Right cardiac atrium (tissue), 5 donors: Measurements from ENCODE around the gene NRGN. TPM values are rescaled to one million over a fixed set of nuclear protein-coding genes. Genes with fewer than 3 reads are reported as not detected.

Source experiments
- ATAC-seq, 2 donors: fragments of 200-7000 bp; cut with Tn5 transposase; one replicate each; pipeline versions ENCODE4 v1.8.0 to v1.9.1; 2020; ENCODE audit warnings: moderate library complexity in 2 of 2, mild to moderate bottlenecking in 1 of 2
- DNase-seq, 3 donors: peaks; one replicate each; pipeline ENCODE4 v3.0.0-alpha.2; 2020
- H3K27ac ChIP-seq: one replicate; pipeline ENCODE4 v1.5.1; 2013; ENCODE audit warnings: mild to moderate bottlenecking, low read length, control low read depth, moderate library complexity
- H3K27me3 ChIP-seq: one replicate; pipeline ENCODE4 v1.6.1; 2013; ENCODE audit not compliant: control insufficient read depth, insufficient read depth
- H3K4me1 ChIP-seq: one replicate; pipeline ENCODE4 v1.6.1; 2013; ENCODE audit warnings: low read length; ENCODE audit not compliant: control insufficient read depth, insufficient read depth
- H3K4me3 ChIP-seq: one replicate; pipeline ENCODE4 v1.5.1; 2013; ENCODE audit warnings: low read length, control low read depth
- H3K9me3 ChIP-seq: one replicate; pipeline ENCODE4 v1.6.1; 2013; ENCODE audit warnings: low read length; ENCODE audit not compliant: control insufficient read depth
- WGBS: extraction: QIAGEN DNeasy Blood & Tissue Kit; methylation state at CpG from one replicate; pipeline ENCODE4 v1.1.7; 2013; 5-methylcytosine and 5-hydroxymethylcytosine counted together
- intact Hi-C, 4 donors: fragments of 100-400 bp; cut with DNase I; formaldehyde crosslinking; loops; one replicate each; pipeline versions ENCODE4 v1.11.0 to v1.14.0; 2022 to 2023
- polyA plus RNA-seq: library from polyadenylated mRNA; stranded (reverse); fragments of 200-250 nt; gene quantifications from one replicate; pipeline ENCODE4 v1.2.3, GENCODE V29; 2013
- total RNA-seq, 4 donors: library from RNA; stranded (reverse); fragmentation: NEBNext Ultra II Directional; extraction: Animal tissue kit (Norgen Biotek cat#: 25700); gene quantifications; one replicate each; pipeline ENCODE4 v1.2.1, GENCODE V29; 2021
- donor health status: healthy with polysubstance abuse.
- donor health status: DM: no; HTN: yes; CAD: no.
- donor health status: DM: no; HTN: no; CAD: no.
- donor health status: DM: no; HTN: yes; CAD: no; lungs with severe emphysema.
- donor health status: DM: yes; HTN: yes; CAD: no.

The NRGN gene
- total and polyA plus RNA-seq, 5 donors = 5.3 to 16.0 (median 10.7) TPM

DNA sequence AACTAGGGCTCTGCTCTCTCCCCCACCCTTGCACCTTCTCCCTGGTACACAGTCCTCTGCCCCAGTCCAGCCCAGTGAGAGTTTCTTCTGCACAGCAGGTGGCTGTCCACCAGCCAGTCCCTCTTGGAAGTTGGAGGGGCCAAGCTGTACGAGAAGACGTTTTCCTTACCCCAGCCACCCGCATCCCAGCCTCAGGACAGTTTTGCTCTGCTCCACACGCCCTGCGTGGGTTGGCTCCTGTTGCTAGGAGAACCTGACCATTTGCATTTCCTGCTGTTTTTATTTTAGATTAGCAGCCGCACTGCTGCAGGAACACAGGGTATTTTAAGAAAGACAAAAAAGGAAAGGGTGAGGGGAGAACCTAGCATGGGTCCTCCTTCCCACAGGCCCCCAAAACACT, 17.6 kb upstream of the NRGN start:
- no peak for ATAC-seq
- Histone ChIP-seq H3K4me1 (peaks cover 5% of the 10 kb centered on the region), H3K27me3 (no peaks in the 10 kb centered on the region), H3K27ac (no peak overlapping the region), H3K9me3 (no peaks in the 10 kb centered on the region), H3K4me3 (no peak overlapping the region)
- intact Hi-C loops = no loop called here
- WGBS = 34% methylated on average over 6 of the region's 6 CpGs
- DNase-seq = peak in 1 of 3 donors; percentile 47

- H3K4me3 ChIP-seq = no peak overlapping the region
- no peaks in the 10 kb centered on the region for H3K9me3 ChIP-seq
- no peaks in the 10 kb centered on the region for H3K27me3 ChIP-seq
- peaks cover 5% of the 10 kb centered on the region for H3K4me1 ChIP-seq
- peak; percentile 62 to 74 for ATAC-seq
- DNase-seq = peak; percentile 42 to 78 (median 63)
- no peak overlapping the region for H3K27ac ChIP-seq
- intact Hi-C loops = no loop called here
- 29% methylated on average over 14 of the region's 14 CpGs for WGBS
These were observed 14.6 kb upstream of the NRGN start for GRCh38 chr11:124724979-124725718.

DNA sequence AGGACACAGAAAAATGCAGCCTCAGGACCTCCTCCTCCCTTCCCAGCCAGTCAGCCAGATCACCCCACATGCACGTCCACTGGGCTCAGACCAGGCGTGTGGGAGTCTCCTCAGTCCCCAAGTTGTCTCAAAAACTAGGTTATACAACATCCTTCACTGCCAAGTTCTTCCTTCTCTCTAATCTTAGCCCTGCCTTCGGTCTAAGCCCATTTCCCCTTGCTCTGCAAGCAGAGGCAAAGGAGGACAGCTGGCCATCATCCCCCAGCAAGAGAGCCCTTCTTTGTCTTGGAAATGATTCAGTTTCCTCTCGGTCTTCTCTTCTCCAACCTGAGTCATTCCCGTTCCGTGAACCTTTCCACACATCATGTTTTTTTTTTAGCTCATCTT, 14.0 kb upstream of the NRGN start:
- Histone ChIP-seq H3K4me3 (no peak overlapping the region), H3K4me1 (peaks cover 5% of the 10 kb centered on the region), H3K27ac (peak overlapping the region; percentile 43), H3K27me3 (no peaks in the 10 kb centered on the region), H3K9me3 (no peaks in the 10 kb centered on the region)
- WGBS = 12% methylated on average over 6 of the region's 6 CpGs
- ATAC-seq = peak; percentile 54 to 77
- DNase-seq = no peak
- intact Hi-C loops = no loop called here

DNA sequence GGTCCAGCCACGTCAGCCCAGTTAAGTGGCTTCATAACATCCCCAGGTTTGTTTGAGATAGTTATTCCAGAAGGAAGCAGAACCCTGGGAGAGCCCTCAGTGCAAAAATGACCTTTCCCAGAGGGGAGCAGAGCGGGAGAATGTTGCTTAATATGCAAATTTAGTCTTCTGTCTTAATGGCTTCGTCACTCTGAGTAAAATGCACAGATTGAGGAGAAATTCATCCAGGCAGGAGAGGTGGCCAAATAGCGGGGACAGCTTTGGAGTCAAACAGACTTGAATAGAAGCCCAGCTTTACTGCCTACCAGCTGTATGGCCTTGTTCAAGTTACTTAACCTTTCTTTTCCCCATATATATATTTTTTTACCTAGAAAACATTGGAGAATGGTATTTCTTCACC, 12.3 kb upstream of the NRGN start:
- H3K4me3 ChIP-seq = no peak overlapping the region
- 81% methylated on average over 4 of the region's 4 CpGs for WGBS
- intact Hi-C loops = no loop called here

DNA sequence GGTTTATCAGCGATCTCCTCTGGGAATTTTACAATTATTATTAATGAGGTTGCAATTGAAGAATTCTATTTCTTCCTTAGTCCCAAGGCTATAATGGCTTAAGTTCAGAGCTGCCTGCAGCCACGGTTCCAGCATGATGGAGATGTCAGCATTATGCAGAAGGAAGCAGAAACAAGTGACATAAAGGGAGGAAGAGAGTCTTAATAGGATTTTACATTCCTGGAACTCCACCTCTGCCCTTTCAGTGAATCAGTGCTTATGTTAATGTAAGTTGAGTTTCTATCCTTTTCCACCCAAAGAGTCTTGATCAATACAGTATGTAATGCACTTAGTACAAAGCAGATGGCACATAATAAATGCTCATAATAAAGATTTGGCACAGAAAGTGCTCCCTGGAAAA, 11.6 kb upstream of the NRGN start:
- Histone ChIP-seq H3K27me3 (no peaks in the 10 kb centered on the region), H3K4me3 (no peak overlapping the region), H3K4me1 (peaks cover 5% of the 10 kb centered on the region), H3K9me3 (no peaks in the 10 kb centered on the region), H3K27ac (no peak overlapping the region)
- WGBS = 79% methylated on average over 2 of the region's 2 CpGs
- DNase-seq = no peak
- intact Hi-C loops = no loop called here
- no peak for ATAC-seq

More for the DNA sequence above, 12.3 kb upstream of the NRGN start:
- no peak for DNase-seq
- no peak overlapping the region for H3K27ac ChIP-seq
- H3K4me1 ChIP-seq = peaks cover 5% of the 10 kb centered on the region
- H3K9me3 ChIP-seq = no peaks in the 10 kb centered on the region
- no peak for ATAC-seq
- no peaks in the 10 kb centered on the region for H3K27me3 ChIP-seq

GRCh38 chr11:124729571-124729970, 10.2 kb upstream of the NRGN start:
- peaks cover 5% of the 10 kb centered on the region for H3K4me1 ChIP-seq
- H3K9me3 ChIP-seq = no peaks in the 10 kb centered on the region
- no peaks in the 10 kb centered on the region for H3K27me3 ChIP-seq
- DNase-seq (no peak), ATAC-seq (no peak)
- intact Hi-C loops = no loop called here
- H3K27ac ChIP-seq = no peak overlapping the region
- no peak overlapping the region for H3K4me3 ChIP-seq
- 89% methylated on average over 4 of the region's 4 CpGs for WGBS

GRCh38 chr11:124732230-124732629, 7.5 kb upstream of the NRGN start:
- no peaks in the 10 kb centered on the region for H3K9me3 ChIP-seq
- intact Hi-C loops = no loop called here
- no peaks in the 10 kb centered on the region for H3K4me1 ChIP-seq
- WGBS = 80% methylated on average over 4 of the region's 4 CpGs
- peak; percentile 42 to 74 (median 67) for DNase-seq
- H3K27ac ChIP-seq = no peak overlapping the region
- no peaks in the 10 kb centered on the region for H3K27me3 ChIP-seq
- peak in 1 of 2 donors; percentile 78 for ATAC-seq
- H3K4me3 ChIP-seq = no peak overlapping the region

GRCh38 chr11:124736736-124737135, 3.0 kb upstream of the NRGN start:
- no peaks in the 10 kb centered on the region for H3K27me3 ChIP-seq
- 68% methylated on average over 3 of the region's 3 CpGs for WGBS

GRCh38 chr11:124737638-124738305, 2.0 kb upstream of the NRGN start:
- intact Hi-C loops = no loop called here
- no peak for ATAC-seq

More at GRCh38 chr11:124736736-124737135, 3.0 kb upstream of the NRGN start:
- H3K4me1 ChIP-seq = no peaks in the 10 kb centered on the region
- intact Hi-C loops = no loop called here
- H3K9me3 ChIP-seq = no peaks in the 10 kb centered on the region
- no peak overlapping the region for H3K27ac ChIP-seq
- ATAC-seq (no peak), DNase-seq (no peak)
- H3K4me3 ChIP-seq = no peak overlapping the region

GRCh38 chr11:124738713-124739478, 846 bp upstream of the NRGN start:
- peak in 1 of 3 donors; percentile 48 for DNase-seq
- Histone ChIP-seq H3K4me1 (no peaks in the 10 kb centered on the region), H3K9me3 (no peaks in the 10 kb centered on the region), H3K27ac (no peak overlapping the region), H3K4me3 (no peak overlapping the region), H3K27me3 (no peaks in the 10 kb centered on the region)
- intact Hi-C loops = no loop called here
- no peak for ATAC-seq
- 71% methylated on average over 21 of the region's 21 CpGs for WGBS

More at GRCh38 chr11:124737638-124738305, 2.0 kb upstream of the NRGN start:
- Histone ChIP-seq H3K27me3 (no peaks in the 10 kb centered on the region), H3K9me3 (no peaks in the 10 kb centered on the region), H3K27ac (no peak overlapping the region), H3K4me1 (no peaks in the 10 kb centered on the region), H3K4me3 (no peak overlapping the region)
- WGBS = 78% methylated on average over 7 of the region's 7 CpGs
- no peak for DNase-seq
